Choroid plexus epithelial cell (primary cell): ENCODE measurements around the gene ATXN1.

Experiments
- DNase-seq: peaks from one replicate; pipeline ENCODE4 v3.0.0-alpha.2; 2010; ENCODE audit warnings: low read depth
- H3K4me3 ChIP-seq: 2 replicates; pipeline ENCODE4 v1.5.1; 2011; ENCODE audit warnings: low read depth, mild to moderate bottlenecking, control low read depth, low read length, moderate library complexity
- CTCF ChIP-seq: conservative IDR thresholded peaks from 2 replicates; pipeline ENCODE4 v1.5.1; 2011; ENCODE audit warnings: low read depth, mild to moderate bottlenecking, control low read depth, inconsistent platforms, low read length, moderate library complexity

Gene ATXN1

GRCh38 chr6:16697437-16698161 is 63.7 kb downstream of the ATXN1 start:
- DNase-seq, result no peak
- no peak for TF ChIP-seq CTCF
- no peak overlapping the region for H3K4me3 ChIP-seq

GRCh38 chr6:16696496-16696895 is 64.8 kb downstream of the ATXN1 start:
- H3K4me3 ChIP-seq, result no peak overlapping the region
- DNase-seq, result no peak
- TF ChIP-seq CTCF, result no peak

- TF ChIP-seq CTCF, result no peak
- no peak overlapping the region for H3K4me3 ChIP-seq
- DNase-seq, result no peak
Observed at GRCh38 chr6:16694781-16695578, 66.3 kb downstream of the ATXN1 start.

- no peak for DNase-seq
- H3K4me3 ChIP-seq, result no peak overlapping the region
- TF ChIP-seq CTCF, result no peak
Observed at GRCh38 chr6:16691324-16691723, 69.9 kb downstream of the ATXN1 start.

GRCh38 chr6:16690608-16691142 is 70.6 kb downstream of the ATXN1 start:
- DNase-seq, result peak; percentile 73
- H3K4me3 ChIP-seq, result no peak overlapping the region
- TF ChIP-seq CTCF, result no peak

- no peak overlapping the region for H3K4me3 ChIP-seq
- no peak for TF ChIP-seq CTCF
- DNase-seq, result no peak
Observed at GRCh38 chr6:16689788-16690607, 71.3 kb downstream of the ATXN1 start.
